Thoracic aorta (tissue), 2 donors: ENCODE measurements around the gene DGKZ. TPM values are rescaled to one million over a fixed set of nuclear protein-coding genes. Genes with fewer than 3 reads are reported as not detected.

Source experiments
- ATAC-seq: fragments of 150-250 bp; one replicate; pipeline ENCODE4 v1.8.0; 2017; ENCODE audit warnings: low read depth; ENCODE audit not compliant: insufficient number of reproducible peaks, low FRiP score
- DNase-seq: peaks from one replicate; pipeline ENCODE4 v3.0.0-alpha.2; 2020; ENCODE audit warnings: low spot score
- H3K27ac ChIP-seq, 2 donors: fragments of 200-600 bp; sonication (generic); 1 replicate in 1 of 2; 2 replicates in 1 of 2; pipeline ENCODE4 v1.5.1; 2016; ENCODE audit warnings: mild to moderate bottlenecking in 2 of 2, moderate library complexity in 2 of 2
- H3K27me3 ChIP-seq: fragments of 200-600 bp; sonication (generic); replicated peaks from 2 replicates; pipeline ENCODE4 v1.6.0; 2016; ENCODE audit warnings: mild to moderate bottlenecking; ENCODE audit not compliant: insufficient read depth
- H3K36me3 ChIP-seq: fragments of 200-600 bp; sonication (generic); one replicate; pipeline ENCODE4 v1.5.1; 2016
- H3K4me1 ChIP-seq, 2 donors: fragments of 200-600 bp; sonication (generic); 1 replicate in 1 of 2; 2 replicates in 1 of 2; pipeline versions ENCODE4 v1.5.1 to v1.6.0; 2016; ENCODE audit warnings: low read depth in 2 of 2, mild to moderate bottlenecking in 1 of 2; ENCODE audit not compliant: control insufficient read depth in 1 of 2
- H3K4me3 ChIP-seq: fragments of 200-600 bp; sonication (generic); 2 replicates; pipeline ENCODE4 v1.5.1; 2016; ENCODE audit warnings: mild to moderate bottlenecking
- H3K9me3 ChIP-seq: fragments of 200-600 bp; sonication (generic); 2 replicates; pipeline ENCODE4 v1.5.1; 2016
- CTCF ChIP-seq: fragments of 200-600 bp; sonication (generic); IDR thresholded peaks from one replicate; pipeline ENCODE4 v1.5.1; 2019; ENCODE audit warnings: antibody characterized with exemption
- total RNA-seq, 2 donors: library from RNA; depleted of rRNA; stranded (reverse); fragments of >200 nt; gene quantifications; one replicate each; pipeline versions ENCODE4 v1.1.0 to v1.2.3, GENCODE V29; 2016

Gene DGKZ
- total RNA-seq, 2 donors from 2014 or later: 40.6 to 68.2 TPM

- Histone ChIP-seq H3K9me3 (no peaks in the 10 kb centered on the region), H3K27me3 (no peaks in the 10 kb centered on the region), H3K4me1 (peaks cover 0 to 11% of the 10 kb centered on the region in 2 donors), H3K4me3 (no peak overlapping the region), H3K36me3 (no peaks in the 10 kb centered on the region), H3K27ac (no peak overlapping the region)
- ATAC-seq: no peak
- DNase-seq: no peak
- TF ChIP-seq CTCF: no peak
Measured at GRCh38 chr11:46341454-46341853, 5.8 kb upstream of the DGKZ start.

- no peaks in the 10 kb centered on the region for H3K36me3 ChIP-seq
- no peaks in the 10 kb centered on the region for H3K27me3 ChIP-seq
- DNase-seq (no peak), ATAC-seq (no peak)
- no peak overlapping the region for H3K27ac ChIP-seq
- H3K9me3 ChIP-seq: no peaks in the 10 kb centered on the region
- H3K4me1 ChIP-seq: peaks cover 0 to 18% of the 10 kb centered on the region in 2 donors
- H3K4me3 ChIP-seq: no peak overlapping the region
- no peak for TF ChIP-seq CTCF
Measured at GRCh38 chr11:46342239-46342638, 5.0 kb upstream of the DGKZ start.

DNA sequence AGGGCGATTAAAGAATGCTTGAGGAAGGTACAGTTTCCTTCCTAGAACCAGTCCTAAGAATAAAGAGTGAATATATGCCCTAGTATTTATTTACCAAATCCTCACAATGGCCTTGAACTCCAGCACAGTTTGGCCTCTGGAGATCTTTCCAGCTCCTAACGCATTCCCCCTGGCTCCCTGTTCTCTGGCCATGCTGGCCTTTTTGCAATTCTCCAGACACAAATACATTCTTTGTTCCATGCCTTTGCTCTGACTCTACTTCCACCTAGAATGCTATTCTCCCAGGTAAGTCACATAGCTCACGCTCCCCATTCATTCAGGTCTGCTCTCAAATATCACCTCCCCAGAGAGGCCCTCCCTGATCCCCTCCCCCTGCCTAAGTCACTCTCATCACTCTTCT is 3.7 kb upstream of the DGKZ start:
- TF ChIP-seq CTCF: no peak
- Histone ChIP-seq H3K9me3 (no peaks in the 10 kb centered on the region), H3K36me3 (no peaks in the 10 kb centered on the region), H3K4me3 (no peak overlapping the region), H3K27ac (no peak overlapping the region), H3K4me1 (peaks cover 5 to 22% of the 10 kb centered on the region in 2 donors), H3K27me3 (no peaks in the 10 kb centered on the region)
- no peak for ATAC-seq
- DNase-seq: no peak

DNA sequence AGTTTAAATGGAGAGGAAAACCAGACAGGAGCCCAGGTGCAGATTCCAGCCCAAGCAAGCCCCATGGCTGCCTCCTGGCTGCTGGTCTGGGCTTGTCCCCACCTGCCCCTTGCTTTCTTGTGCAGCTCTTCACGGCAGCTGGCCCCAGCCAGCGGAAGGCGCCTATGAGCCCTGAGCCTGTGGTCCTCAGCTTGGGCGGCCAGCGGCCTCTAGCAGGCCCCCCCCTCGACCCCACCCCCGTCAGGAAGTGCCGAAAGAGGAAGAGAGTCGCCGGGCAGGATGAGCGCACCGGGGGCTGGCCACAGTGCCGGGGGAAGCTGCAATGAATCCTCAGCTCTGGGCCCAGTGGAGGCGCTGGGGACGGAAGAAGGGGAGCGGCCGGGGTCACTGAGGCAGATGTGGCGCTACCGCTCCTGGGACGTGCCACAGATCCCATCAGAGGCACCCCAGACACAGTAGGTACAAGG is 2.1 kb upstream of the DGKZ start:
- no peak for TF ChIP-seq CTCF
- H3K27ac ChIP-seq: peak overlapping the region in 1 of 2 donors; percentile 44
- no peaks in the 10 kb centered on the region for H3K36me3 ChIP-seq
- ATAC-seq (no peak), DNase-seq (no peak)
- H3K27me3 ChIP-seq: no peaks in the 10 kb centered on the region
- peak overlapping the region; percentile 62 for H3K4me3 ChIP-seq
- H3K9me3 ChIP-seq: no peaks in the 10 kb centered on the region
- peaks cover 13 to 21% of the 10 kb centered on the region in 2 donors for H3K4me1 ChIP-seq

DNA sequence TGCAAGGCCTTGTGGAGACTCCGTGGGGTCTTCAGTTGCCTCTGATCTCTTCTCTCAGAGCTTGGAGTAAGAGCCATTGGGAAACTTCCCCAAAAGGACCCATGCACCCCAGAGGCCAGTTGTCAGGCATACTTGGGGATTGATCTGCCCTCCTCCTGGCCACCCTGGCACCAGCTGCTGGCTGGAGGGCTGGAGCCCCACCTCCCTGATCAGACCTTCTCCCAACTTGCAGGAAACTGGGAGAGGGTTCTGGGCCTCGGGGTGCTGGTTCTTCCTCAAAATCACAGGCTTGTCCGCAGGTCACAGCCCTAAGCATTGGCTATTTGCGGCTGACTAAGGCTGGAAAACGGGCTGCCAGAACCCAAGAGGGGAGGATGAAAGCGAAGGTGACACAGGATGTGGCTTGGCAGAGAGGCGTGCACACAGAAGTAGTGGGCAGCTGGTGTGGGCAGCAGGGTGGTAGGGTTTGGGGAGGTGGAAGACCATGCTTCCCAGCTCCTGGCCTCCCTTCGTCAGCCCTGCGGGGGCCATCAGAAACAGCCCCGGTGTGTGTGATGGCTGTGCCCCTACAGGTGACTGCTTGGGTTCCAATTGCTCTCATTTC is 1.3 kb upstream of the DGKZ start:
- ATAC-seq: no peak
- no peak for DNase-seq
- peak overlapping the region; percentile 62 for H3K4me3 ChIP-seq
- no peaks in the 10 kb centered on the region for H3K27me3 ChIP-seq
- no peaks in the 10 kb centered on the region for H3K9me3 ChIP-seq
- H3K4me1 ChIP-seq: peaks cover 13 to 21% of the 10 kb centered on the region in 2 donors
- no peaks in the 10 kb centered on the region for H3K36me3 ChIP-seq
- TF ChIP-seq CTCF: no peak
- H3K27ac ChIP-seq: peak overlapping the region in 1 of 2 donors; percentile 44
